Left kidney (tissue), 2 donors: ENCODE results near the gene ORC3. TPM values are rescaled to one million over a fixed set of nuclear protein-coding genes. Genes with fewer than 3 reads are reported as not detected.
"Not testable (repeated sequence)": the region's sequence is repeated elsewhere in the genome, so short reads cannot be mapped to it uniquely, and the experiment has no call there.

ENCODE experiments used
- DNase-seq: peaks from one replicate; pipeline ENCODE4 v3.0.0-alpha.2; 2013
- polyA plus RNA-seq: library from polyadenylated mRNA; unstranded; fragments of 120-200 nt; gene quantifications from one replicate; pipeline ENCODE4 v1.2.1, GENCODE V29; 2013; ENCODE audit not compliant: insufficient read length

ORC3 gene
- polyA plus RNA-seq, 1 donor, result 47.5 TPM

DNA sequence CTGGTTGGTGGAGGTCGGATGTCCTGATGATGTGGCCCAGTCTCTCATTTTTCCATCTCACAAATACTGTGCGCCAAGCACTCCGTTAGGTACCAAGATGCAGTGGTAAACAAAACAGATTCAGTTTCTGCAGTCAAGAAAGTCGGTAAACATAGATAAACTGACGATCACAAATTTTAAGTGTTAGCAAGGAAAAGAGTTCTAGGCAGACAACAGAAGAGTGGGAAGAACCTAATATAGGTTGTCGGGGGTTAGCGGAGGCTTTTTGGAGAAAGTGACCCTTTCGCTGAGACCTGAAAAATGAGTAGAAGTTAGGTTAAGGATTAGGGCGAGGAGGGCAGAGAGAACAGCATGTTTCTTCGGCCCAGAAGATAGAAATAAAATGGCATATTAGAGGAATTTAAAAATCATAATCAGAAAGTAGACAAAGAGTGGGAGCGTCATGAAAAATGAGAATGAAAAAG is 514 bp downstream of the ORC3 start:
- no peak for DNase-seq

DNA sequence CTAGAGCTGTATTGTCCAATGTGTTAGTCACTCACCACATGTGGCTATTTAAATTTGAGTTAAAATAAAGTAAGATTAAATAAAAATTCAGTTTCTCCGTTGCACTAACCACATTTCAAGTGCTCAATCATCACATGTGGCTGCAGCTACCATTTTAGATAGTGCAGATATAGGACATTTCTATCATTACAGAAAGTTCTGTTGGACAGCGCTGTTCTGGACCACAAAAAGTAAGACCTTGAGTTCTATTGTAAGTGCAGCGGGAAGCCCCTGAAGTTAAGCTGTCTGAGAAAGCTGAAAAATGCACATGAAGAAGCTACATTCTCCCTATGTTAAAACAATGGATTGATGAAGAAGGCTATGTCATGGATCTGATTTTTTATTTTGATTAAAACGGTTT is 1.1 kb downstream of the ORC3 start:
- no peak for DNase-seq

DNA sequence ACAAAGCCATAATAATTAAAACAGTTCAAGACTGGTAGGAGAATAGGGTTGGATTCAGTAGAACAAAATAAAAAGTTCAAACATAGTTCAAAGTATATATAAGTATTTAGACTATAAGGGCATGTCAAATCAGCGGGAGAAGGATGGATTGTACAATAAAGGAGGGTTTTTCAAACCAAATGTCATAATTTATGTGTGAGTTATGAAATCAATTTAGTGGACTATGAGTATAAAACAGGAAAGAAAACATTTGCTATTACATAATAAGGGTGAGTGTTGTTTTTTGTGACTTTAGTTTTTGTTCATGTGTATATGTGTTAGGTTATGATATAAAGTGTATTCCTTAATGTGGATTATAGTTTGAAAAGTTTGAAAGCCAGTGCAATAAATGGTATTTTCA is 10.6 kb downstream of the ORC3 start:
- no peak for DNase-seq

DNA sequence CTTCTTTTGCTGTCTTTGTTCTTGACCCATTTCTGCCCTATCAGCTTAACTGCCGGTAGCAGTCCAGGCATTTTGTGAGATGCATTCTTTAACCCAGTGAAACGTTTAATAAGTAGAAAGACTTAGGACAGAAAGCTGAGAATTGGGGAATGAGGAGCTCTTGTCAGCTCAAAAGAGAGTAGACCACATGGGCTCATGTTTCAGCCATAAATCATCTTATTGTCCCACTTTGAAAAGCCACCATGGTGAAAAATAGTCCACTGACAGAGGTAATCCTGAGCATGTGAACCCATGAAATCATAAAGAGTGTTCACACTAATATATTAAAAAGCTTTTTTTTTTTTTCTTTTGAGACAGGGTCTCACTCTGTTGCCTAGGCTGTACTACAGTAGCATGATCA is 16.3 kb downstream of the ORC3 start:
- no peak for DNase-seq

DNA sequence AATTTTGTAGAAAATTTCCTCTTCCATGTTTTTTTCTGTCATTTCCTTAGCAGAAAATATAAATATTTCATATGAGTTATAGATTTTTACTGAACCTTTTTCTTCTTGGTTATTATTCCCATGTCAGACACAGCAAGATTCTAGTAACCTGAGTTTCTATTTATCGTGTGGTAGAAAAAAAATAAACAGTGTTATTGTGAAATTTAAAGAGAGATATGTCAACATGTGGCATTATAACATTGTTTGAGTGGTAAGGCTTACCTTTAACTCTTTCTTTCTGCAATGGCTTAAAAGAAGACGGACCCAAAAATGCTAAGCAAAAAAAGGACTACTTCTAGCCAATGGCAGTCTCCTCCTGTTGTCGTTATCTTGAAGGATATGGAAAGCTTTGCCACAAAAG is 18.9 kb downstream of the ORC3 start:
- DNase-seq, result no peak

DNA sequence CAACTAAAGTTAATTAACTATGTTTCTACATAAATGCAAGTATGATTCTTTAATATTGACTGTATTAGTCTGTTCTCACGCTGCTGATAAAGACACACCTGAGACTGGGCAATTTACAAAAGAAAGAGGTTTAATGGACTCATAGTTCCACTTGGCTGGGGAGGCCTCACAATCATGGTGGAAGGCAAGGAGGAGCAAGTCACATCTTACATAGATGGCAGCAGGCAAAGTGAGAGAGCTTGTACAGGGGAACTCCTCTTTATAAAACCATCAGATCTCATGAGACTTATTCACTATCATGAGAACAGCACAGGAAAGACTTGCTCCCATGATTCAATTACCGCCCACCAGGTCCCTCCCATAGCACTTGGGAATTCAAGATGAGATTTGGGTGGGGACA is 23.1 kb downstream of the ORC3 start:
- DNase-seq, result not testable (repeated sequence)

DNA sequence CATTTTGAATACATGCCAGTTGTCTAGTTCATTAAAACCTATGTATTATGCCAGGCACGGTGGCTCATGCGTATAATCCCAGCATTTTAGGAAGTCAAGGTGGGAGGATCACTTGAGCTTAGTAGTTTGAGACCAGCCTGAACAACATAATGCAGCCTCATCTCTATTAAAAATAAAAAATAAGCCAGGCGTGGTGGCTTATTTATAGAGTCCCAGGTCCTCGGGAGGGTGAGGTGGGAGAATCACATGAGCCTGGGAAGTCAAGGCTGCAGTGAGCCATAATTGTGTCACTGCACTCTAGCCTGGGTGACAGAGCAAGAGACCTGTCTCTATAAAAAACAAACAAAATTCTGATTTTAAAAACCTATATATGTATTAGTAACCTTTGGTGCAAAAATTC is 27.5 kb downstream of the ORC3 start:
- no peak for DNase-seq

DNA sequence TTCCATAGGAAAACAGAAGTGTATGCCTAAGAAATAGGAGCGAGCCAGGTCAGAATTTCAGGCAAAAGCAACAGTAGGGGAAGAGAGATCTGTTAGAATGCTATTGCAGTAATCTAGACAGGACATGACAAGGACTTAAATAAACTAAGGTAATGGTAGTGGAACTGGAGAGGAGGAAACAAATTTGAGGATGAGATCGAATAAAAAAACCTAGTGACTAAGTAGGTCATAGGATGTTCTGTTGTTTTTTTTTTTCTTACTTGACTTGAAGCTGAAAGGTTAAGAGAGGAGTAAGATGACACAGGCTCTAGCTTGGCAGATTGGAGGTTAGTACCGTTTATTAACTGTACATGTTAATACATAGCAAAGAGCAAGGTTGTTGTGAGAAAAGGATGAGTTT is 28.6 kb downstream of the ORC3 start:
- DNase-seq, result no peak

DNA sequence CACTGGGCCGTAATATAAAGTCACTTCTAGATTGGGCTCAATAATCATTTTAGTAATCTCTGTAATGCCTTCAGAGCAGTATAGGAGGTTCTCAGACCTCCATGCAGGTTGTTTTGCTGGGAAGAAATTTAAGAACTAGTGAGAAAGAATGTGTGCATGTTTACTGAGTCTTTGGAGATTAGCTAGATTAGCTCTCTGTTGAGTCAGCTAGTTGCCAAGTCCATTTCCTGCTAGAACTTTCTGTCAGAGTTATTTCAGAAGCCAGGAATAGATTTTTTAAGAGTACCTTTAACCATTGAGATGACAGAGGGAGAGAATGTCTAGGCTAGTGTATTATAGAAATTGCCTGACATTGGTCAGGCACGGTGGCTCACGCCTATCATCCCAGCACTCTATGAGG is 33.3 kb downstream of the ORC3 start:
- no peak for DNase-seq

DNA sequence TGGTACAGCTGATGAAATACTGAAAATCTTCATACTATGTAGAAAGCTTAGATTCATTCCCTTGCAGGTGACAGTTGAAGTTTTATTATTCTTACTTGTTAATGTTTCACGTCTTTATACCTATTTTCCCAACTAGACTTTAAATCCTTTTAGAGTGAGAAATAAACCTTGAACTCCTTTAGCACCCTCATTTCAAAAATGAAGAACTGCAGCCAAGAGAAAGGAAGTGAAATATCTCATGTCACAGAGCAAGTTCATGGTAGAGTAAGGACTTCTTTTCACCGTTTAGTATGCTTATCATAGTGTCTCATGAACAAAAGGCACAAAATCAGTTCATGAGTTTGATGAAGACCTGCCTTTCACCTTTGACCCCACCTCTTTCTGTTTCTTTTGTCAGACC is 38.5 kb downstream of the ORC3 start:
- no peak for DNase-seq

DNA sequence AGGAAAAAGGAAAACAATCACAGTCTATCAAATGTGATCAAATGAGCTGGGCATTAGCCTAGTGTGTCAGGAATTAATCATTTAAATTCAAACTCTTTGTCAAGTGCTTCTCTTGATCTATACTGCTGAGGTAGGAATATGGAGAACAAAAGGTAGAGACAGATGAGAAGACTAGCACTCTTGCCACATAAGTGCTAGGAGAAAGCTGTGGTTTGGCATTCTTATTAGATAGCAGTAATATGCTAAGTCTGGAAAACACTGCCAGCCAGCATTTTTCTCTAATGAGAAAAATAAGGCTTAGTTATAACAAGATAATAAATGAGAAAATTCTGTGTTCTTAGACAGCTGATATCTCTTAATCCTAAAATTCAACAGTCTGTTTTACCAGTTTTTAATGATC is 38.9 kb downstream of the ORC3 start:
- DNase-seq, result no peak

DNA sequence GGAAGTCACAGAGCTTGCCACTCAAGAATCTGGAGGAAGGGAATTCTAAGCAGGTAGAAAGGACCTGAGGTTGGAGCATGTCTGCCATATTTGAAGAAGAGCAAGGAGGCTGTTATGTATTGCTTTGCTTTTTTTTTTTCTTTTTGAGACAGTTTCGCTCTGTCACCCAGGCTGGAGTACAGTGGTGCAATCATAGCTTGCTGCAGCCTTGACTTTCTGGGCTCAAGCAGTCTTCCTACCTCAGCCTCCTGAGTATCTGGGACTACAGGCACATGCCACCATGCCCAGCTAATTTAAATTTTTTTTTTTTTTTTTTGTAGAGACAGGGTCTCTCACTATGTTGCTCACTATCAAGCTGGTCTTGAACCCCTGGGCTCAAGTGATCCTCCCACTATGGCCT is 40.8 kb downstream of the ORC3 start:
- no peak for DNase-seq

DNA sequence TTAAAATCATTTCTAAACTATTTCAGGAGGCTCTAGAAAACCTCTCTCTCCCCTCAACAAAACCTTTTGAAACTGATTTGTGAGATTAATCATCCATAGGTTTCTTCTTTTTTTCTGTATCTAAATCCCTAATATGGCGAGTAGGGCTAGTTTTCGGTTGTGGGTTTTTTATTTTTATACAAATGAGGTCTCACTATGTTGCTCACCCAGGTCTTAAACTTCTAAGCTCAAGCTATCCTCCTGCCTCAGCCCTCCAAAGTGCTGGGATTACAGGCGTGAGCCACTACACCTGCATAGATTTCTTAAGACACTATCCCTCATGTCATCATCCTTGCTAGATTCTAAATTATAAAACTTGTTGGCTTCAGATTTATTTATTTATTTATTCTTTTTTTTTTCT is 43.9 kb downstream of the ORC3 start:
- DNase-seq, result no peak

DNA sequence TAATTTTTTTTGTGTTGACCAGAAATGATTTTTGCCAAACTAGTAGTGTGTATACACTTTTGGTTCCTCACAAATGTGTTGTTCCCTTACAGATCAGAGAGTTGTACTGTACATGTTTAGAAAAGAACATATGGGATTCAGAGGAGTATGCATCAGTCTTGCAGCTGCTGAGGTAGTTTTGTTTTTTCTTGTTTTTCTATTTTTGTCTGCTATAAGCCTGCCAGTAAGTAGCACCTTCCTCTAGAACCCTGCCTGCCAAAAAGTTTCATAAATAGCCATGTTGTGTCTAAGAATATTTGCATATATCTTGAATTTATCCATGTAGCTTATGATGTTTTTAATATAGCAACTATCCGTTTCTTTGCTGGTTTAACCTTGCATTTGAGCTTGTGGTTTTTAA is 46.4 kb downstream of the ORC3 start:
- DNase-seq, result no peak

DNA sequence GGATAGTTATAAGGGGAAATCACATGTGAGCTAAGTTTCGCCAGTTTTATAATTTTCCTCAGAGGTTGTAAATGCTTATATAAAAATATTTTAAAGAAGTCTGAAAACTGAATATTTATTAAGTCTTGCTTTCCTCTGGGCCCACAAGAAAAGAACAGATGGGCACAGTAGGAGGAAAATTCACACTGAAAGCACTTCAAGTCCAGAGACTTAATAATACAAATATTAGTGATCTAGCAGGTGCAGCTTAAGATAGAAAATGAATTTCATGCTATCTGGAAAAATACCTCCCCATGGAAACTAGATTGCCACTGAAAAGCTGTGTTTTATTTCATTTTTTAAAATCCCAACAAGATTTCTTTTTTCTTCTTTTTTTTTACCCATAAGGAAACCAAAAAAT is 47.2 kb downstream of the ORC3 start:
- DNase-seq, result no peak

DNA sequence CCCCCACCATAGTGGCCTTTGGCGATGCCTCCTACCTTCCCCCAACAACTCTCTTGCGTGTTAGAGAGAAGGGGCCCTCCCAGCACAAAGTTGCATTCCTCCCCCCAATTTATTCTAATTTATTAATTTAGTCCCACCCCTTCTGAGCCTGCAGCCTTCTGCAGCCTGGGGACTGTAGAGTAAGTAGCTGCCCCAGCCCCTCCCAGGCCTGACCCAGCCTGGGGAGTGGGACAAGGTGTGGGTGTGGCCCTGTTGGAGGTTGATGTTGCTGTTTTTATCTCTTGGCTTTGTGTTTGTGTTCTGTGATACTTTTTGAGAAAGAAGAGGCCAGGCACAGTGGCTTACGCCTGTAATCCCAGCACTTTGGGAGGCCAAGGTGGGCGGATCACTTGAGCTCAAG is 49.4 kb downstream of the ORC3 start:
- no peak for DNase-seq

DNA sequence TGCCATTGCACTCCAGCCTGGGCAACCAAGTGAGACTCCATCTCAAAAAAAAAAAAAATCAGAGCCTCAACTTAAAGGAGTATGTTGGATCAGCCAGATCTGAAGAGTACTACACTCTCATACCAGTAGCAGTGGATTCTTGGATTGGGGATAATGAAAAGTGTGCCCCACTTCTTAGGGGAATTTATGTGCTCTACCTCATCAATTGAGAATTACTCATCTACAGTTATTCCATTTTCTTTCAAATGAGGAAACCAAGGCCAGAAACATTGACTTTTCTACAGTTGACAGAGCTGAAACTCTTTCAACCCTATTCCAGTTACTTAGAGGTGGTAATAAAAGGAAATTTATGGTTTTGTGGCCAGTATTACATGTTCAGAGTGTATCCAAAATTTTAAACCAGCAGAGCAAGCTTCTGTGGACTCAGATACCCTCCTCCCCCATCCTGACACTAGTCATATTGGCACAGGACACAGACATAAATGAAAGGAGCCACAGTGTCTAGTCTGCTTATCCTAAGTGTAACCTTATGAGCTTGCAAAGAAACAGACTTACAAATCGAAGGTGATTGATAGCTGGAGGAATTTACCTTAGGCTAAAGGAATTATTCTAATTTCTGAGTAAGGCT is 51.2 kb downstream of the ORC3 start:
- no peak for DNase-seq

DNA sequence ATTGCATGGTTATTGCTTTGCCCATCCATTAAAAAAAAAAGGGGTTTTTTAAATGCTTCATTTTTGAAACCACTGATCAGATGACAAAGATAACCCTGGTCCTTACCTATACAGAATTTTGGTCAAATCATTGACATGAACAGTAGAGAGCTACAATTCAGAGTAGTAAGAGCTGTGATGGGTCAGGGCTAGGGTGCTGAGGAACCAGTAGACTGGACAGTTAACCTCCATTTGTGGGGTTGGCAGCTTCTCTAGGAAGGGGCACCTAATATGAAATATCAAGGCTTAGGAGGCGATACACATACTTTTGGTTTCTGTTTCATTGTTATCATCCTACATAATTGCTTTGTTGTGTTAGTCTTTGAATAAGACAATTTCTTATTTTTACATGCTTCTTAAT is 55.1 kb downstream of the ORC3 start:
- no peak for DNase-seq

DNA sequence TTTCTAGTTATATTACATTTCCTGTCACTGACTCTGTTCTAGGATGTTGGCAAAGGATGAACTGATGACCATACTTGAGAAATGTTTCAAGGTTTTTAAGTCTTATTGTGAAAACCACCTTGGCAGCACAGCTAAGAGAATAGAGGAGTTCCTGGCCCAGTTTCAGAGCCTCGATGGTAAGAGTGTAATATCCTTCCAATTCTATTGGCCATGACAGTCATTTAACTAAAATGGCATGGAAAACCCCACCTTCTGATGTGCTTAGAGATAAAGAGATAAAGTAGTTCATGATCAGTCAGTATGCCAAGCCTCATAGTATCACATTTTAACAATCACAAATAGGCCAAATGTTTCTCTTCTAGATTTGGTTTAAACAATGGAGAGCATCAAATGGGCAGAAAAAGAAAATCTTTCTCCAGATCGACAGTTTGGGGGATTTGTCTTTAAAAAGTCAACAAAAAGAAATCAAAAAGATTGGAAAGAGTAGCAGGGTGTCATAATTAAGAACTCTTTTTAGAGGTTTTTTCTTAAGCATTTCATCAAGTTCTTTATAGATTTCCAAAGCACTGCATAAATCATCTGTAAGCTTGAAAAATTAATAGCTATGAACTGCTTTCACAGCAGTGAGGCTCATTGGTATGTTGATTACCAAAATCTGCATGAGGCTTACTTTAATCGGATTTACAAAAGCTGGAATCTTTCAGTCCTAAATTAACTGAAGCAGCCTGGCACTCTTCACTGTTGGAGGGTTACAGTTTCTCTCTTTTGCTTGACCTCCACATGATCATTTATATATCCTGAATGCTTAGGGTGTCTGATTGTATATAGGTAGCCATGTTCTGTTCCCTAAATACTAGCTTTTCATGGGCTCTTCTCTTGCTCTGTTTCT is 63.4 kb downstream of the ORC3 start:
- DNase-seq, result no peak

DNA sequence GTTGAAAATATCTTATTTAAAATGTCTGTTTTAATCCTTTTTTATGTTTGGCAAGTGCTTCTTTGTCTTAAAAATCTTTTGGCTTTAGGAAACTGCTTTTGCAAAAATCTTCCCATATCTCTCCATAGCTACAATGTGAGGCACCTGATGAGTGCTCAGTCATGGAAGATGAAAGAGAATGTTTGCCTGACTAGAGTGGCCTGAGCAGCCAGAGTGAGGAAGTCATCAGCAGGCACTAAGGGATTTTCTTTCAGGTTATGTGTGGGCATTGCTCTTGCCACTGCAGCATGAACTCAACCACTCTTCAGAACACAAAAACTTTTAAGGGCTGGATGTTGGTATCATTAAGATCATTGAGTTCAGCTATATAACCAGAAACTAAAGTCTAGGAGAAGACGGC is 64.2 kb downstream of the ORC3 start:
- no peak for DNase-seq

DNA sequence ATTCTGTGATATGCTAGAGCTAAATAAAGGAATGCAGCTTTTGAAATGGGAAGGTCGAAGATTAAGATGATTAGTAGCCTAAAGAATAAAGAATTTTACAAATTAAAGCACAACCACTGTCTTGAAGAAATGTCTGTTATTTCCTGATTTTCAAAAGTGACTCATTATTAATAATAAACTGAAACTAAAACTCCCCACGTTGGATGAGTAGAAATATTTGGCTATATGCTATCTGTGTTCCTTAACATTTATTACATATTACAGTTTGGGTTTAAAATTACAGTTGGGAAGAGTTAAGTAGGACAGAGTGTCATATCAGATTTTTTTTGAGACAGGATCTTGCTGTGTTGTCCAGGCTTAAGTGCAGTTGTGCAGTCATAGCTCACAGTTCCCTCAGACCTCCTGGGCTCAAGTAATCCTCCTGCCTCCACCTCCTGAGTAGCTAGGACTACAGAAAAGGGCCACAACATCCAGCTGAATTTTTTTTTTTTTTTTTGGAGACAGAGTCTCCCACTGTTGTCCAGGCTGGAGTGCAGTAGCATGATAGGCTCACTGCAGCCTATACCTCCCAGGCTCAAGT is 65.0 kb downstream of the ORC3 start:
- no peak for DNase-seq

DNA sequence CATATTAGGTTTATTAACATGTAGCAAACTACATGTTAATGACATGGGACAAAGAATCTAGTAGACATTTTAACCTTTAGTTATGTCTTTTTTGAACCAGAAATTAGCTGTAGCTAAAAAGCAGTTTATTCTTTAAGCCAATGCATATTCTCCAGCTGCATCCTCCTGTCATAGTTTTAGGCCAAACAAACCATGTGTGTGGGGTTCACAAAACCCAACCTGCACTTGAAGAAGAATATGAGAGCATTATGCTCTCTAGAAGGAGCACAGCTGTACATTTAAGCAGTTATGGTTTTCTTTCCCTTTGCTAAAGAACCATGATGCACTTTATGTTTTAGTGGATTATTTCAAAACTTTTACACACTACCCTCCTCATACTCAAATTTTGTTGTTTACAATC is 65.9 kb downstream of the ORC3 start:
- DNase-seq, result peak; percentile 21

DNA sequence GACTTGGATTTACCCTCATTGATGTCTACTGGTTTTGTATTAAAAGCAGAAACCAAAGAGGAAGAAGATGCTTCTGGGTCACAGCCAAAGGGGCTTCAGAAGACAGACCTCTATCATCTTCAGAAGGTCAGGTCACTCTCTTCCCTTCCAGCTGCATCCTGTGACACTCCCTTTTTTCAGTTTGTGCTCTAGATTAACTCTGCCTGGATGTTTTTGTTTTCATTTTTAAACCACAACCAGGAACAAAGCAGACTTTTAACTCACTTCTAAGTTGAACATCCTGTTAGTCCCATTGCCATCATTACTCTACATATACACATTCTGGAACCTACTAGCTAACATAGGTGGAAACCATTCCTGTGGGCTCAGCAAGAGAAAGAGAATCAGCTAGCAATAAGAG is 66.9 kb downstream of the ORC3 start:
- no peak for DNase-seq

DNA sequence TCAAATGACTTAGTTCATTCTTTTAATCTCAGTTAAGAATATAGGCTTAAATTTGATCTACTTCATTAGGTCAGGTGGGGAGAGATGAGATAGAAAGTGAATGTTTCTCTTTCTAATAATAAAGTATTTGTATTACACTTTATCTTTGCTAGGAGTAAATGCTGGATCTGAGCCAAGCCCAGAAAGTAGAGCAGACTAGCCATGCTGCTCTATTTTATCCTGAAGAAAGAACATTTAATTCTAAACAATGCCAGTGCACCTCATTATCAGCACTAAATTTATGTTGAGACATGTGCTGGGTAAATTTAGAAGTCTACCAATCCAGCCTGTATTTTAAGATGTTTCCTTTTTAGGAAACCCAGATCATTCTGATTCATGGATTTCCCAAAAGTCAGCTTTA is 68.6 kb downstream of the ORC3 start:
- DNase-seq, result no peak
